Fibroblast of mammary gland (primary cell): ENCODE results near the gene BEAN1.
A peak's percentile ranks its signal among the peaks of the same experiment; 100 is the strongest.

Source experiments
- DNase-seq: peaks from one replicate; pipeline ENCODE4 v3.0.0-alpha.2; 2010; ENCODE audit warnings: low read depth
- H3K4me3 ChIP-seq: 2 replicates; pipeline ENCODE4 v1.5.1; 2011; ENCODE audit warnings: low read depth, mild to moderate bottlenecking, low read length, moderate library complexity; ENCODE audit not compliant: control insufficient read depth
- TF ChIP-seq, protein P1 (sequence below): conservative IDR thresholded peaks from 2 replicates; pipeline ENCODE4 v1.5.1; 2011; ENCODE audit warnings: low read depth, low read length, inconsistent platforms; ENCODE audit not compliant: control insufficient read depth, insufficient read depth

Gene BEAN1

DNA sequence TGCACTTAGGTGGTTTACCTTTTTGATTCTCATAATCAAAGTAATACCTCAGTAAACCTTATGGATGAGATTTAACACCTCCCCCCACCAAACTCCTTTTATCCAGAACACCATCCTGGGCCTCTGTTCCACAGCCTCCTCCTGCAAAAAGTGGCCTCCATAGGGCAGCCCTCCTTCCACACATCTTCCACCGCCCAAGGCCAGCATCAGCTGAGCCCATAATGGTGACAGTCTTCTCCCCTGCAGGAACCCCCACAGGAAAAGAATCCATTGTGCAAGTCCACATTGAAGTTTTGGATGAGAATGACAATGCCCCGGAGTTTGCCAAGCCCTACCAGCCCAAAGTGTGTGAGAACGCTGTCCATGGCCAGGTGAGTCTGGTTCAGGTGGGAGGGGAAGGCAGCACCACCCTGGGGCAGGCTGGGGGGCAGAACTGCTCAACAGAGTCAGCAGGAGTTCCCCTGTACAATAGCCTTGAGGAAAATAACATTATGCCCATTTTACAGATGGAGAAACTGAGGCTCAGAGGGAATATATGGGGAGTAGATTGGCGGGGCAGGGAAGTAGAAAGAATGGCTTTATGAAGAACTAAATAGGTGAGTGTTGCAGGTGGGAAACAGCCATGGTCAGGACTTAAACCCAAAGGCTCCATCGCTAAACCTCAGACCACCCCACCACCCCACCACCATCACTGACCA is 29.2 kb upstream of the BEAN1 start:
- TF ChIP-seq, protein P1, sequence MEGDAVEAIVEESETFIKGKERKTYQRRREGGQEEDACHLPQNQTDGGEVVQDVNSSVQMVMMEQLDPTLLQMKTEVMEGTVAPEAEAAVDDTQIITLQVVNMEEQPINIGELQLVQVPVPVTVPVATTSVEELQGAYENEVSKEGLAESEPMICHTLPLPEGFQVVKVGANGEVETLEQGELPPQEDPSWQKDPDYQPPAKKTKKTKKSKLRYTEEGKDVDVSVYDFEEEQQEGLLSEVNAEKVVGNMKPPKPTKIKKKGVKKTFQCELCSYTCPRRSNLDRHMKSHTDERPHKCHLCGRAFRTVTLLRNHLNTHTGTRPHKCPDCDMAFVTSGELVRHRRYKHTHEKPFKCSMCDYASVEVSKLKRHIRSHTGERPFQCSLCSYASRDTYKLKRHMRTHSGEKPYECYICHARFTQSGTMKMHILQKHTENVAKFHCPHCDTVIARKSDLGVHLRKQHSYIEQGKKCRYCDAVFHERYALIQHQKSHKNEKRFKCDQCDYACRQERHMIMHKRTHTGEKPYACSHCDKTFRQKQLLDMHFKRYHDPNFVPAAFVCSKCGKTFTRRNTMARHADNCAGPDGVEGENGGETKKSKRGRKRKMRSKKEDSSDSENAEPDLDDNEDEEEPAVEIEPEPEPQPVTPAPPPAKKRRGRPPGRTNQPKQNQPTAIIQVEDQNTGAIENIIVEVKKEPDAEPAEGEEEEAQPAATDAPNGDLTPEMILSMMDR: no peak
- H3K4me3 ChIP-seq: no peak overlapping the region
- no peak for DNase-seq

DNA sequence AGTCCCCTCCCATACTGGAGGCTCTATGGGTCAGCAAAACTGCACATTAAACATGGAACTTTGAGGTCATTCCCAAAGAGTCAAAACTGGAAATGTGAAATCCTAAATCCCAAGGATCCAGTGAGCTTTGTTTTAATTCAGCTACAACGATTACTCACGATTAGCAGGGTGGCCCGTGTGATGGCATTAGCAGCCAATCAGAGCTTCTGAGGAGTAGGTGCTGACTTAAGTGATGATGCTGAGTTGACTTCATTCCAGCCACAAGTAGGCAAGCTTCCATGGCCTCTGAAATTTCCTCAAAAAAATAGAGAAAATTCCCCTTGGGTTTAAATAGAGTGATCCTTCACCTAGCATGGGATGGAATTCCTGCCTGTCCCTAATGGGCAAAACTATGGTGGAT is 28.1 kb upstream of the BEAN1 start:
- no peak overlapping the region for H3K4me3 ChIP-seq
- TF ChIP-seq, protein P1: no peak
- DNase-seq: peak; percentile 78

DNA sequence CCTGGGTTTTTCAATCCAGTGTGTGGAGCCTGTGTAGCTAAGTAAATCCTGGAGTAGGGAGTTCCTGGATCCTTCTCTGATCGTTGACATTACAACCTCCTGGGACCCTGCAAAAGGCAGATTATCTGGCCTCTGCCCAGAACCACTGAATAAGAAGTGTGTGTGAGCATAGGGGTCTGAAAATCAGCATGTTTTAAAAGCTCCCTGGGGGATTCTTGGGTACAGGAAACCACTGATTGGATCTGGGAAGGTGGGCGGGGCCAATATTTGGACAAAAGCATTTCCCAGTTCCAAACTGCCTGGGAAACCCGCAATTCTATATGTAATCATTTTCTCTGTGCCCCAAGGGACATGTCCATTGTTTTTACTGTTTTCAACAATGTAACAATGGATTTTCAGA is 27.2 kb upstream of the BEAN1 start:
- no peak overlapping the region for H3K4me3 ChIP-seq
- DNase-seq: peak; percentile 32
- TF ChIP-seq, protein P1: no peak

DNA sequence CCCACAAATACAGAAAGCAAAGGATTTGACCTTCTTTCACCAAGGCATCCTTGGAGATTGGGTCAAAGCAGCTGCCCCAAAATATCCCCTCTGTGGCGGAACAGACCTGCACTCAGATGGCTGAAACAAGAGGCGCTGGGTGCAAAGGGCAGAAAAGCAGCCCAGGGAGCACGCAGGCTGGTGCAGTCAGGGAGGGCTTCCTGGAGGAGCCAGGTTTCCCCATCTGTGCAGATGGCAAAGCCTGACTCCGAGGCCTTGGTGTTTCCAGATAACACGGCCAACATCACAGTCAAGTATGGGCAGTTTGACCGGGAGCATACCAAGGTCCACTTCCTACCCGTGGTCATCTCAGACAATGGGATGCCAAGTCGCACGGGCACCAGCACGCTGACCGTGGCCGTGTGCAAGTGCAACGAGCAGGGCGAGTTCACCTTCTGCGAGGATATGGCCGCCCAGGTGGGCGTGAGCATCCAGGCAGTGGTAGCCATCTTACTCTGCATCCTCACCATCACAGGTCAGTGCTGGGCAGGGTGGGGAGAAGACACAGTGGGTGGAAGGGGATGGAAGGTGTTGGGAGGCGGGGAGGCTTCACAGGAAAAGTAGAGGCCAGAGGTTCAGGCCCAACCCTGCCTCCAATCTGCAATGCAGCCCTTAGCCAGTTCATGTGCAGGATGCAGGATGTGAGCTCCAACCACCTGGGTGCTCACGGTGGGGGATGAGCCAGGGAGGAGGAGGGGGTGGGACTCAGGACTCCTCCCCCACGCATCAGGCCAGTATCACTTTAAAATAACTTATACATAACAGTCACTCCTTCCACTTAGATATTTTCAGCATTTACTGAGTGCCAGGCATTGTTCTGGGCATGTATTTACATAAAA is 26.4 kb upstream of the BEAN1 start:
- H3K4me3 ChIP-seq: no peak overlapping the region
- TF ChIP-seq, protein P1: no peak
- DNase-seq: no peak

DNA sequence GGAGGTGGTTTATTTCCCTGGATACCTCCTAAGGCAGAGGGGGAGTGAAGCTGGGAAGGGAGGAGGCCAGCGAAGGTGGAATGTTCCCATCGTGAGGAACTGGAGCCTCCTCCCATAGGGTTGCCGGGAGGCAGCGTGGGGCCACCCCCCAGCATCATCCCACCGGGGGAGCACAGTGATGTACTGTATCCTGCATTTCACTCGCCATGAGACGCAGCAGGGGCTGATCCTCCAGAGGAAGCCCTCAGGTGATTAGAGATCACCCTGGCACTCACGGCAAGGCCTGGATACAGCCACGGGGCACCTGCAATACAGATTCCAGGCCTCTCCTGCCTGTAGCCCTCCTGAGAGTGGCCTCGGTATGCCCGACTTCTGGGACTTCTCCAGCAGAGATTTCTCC is 25.5 kb upstream of the BEAN1 start:
- DNase-seq: no peak
- TF ChIP-seq, protein P1: no peak
- H3K4me3 ChIP-seq: no peak overlapping the region

DNA sequence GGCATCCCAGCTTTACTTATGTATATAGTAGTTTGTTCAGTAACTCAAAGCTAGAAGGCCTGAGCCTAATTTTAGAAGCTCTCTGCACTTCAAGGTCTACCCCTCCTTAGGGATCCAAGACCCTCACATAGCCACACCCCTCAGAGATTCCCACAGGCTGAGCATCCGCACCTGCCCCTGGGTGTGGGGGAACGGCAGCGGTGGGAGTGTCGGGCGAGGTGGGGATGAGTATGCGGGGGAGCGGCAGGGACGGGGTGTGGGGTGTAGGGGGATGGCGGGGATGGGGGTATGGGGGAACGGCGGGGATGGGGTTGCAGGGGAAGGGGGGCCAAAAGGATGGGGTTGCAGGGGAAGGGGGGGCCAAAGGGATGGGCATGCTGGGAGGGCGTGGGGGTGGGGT is 24.9 kb upstream of the BEAN1 start:
- no peak for DNase-seq
- TF ChIP-seq, protein P1: no peak

More for the DNA sequence above, 24.9 kb upstream of the BEAN1 start:
- no peak overlapping the region for H3K4me3 ChIP-seq
